ENCODE measurements around the gene CDK19.
"Not testable (repeated sequence)": the region's sequence is repeated elsewhere in the genome, so short reads cannot be mapped to it uniquely, and the experiment has no call there.

Gene CDK19
- 25.0 reads per million, percentile 52 among the genes with 10 or more reads in this experiment for total RNA-seq

DNA sequence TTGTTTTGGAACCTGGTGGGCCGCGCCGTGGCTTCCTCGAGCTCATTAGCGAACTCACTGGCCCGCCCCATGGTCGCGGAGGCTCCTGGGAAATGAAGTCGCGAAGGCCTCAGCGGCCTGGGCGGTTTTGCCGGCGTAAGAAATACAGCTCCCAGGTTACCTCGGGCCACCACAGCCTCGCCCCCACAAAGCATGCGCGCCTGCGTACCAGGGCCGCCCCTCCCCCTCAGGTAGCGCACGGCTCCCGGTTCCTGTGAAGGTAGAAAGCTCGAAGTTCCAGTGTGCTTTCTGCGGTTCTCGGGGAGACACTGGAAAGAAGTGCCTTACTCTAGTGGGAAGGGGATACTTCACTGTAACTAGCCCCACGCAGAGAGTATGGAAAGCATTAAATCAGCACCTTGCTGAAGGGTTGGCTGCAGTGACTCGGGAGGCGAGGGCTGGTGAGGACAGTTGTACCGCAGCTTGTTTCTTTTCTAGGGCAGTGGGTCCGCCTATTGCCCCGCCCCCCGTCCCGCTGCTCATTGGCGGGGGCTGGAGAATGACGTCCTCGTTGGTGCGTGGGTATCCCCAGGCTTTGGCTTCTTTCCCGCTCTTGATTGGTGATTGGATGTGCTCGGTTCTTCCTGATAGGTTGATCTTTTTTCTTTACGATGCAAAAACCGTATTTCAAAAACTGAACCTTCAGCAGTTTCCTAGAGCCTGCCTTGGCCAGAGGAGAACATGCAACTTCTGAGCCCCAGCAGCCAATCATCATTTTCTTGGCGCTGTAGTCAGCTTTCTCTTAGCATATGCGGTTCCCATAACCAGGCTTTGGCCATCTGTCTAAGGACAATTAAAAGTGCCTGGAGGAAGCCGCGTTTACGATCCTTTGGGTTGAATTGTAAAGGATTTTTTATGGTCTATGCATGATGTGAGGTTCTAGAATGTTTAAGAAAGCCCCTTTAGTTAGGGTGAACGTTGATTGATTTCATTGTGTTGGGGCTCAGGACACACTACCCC, at the start of gene CDK19:
Gene CDK19, minus strand, starts transcription at position 59 of the 999 bp plus-strand sequence. CDS start 333 bp downstream, outside the sequence.
- peak; percentile 97 for DNase-seq

- no peak for DNase-seq
These were observed 49.6 kb upstream of the CDK19 start for GRCh38 chr6:110864824-110865223.

- no peak for DNase-seq
These were observed 44.1 kb upstream of the CDK19 start for GRCh38 chr6:110859335-110859792.

GRCh38 chr6:110858562-110859214, 43.4 kb upstream of the CDK19 start:
- DNase-seq = no peak

DNA sequence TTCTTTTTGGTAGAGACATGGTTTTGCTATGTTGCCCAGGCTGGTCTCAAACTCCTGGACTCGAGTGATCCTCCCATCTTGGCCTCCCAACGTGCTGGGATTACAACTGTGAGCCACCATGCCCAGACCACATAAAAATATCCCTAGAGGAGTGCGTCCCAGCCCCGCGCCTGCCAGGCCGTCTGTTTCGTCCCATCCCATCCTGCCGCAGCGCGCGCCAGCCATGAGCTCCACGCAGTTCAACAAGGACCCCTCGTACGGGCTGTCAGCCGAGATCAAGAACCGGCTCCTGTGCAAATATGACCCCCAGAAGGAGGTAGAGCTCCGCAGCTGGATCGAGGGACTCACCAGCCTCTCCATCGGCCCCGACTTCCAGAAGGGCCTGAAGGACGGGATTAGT, 42.7 kb upstream of the CDK19 start:
- DNase-seq = no peak

- DNase-seq = no peak
These were observed 41.0 kb upstream of the CDK19 start for GRCh38 chr6:110856296-110856695.

DNA sequence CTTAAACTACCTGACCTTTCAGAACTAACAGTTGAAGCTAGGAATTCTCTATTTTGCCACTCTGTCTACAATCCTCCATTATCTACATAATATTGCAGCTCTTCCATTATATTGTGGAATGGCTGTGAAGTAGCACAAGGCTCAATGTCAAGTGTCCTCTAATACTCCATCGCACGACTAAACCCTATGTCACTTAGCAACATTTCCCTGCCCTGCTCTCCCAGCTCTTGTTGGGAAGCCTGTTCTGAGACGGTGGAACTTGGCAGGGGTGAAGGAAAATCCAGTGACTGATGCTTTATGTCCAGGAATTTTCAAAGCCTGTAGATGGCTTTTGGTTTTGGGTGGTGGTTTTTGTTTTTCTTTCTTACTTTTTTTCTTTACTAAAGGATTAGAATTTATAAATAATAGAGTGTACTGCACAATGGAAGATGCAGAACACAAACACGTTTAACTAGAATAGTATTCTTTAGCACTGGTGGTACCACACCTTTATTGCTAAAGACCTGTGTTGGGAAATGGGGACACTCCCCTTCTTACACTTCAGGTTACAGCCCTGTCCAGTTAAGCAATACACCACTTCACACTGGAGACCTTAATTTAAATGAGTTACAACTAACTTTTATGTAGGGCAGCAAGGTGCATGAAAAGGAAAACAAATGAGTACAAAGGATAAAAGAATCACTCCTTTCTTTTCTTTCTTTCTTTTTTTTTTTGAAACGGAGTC, 38.6 kb upstream of the CDK19 start:
- DNase-seq = no peak

- DNase-seq = no peak
These were observed 37.5 kb upstream of the CDK19 start for GRCh38 chr6:110852773-110853172.

- no peak for DNase-seq
These were observed 34.5 kb upstream of the CDK19 start for GRCh38 chr6:110849781-110850180.

GRCh38 chr6:110841266-110841665, 26.0 kb upstream of the CDK19 start:
- DNase-seq = no peak

- not testable (repeated sequence) for DNase-seq
These were observed 20.5 kb upstream of the CDK19 start for GRCh38 chr6:110835751-110836150.

GRCh38 chr6:110833831-110834230, 18.6 kb upstream of the CDK19 start:
- no peak for DNase-seq

- no peak for DNase-seq
These were observed 16.1 kb upstream of the CDK19 start for GRCh38 chr6:110831405-110831804.

- DNase-seq = no peak
These were observed 13.1 kb upstream of the CDK19 start for GRCh38 chr6:110828396-110828795.

GRCh38 chr6:110826236-110827129, 11.2 kb upstream of the CDK19 start:
- no peak for DNase-seq

- no peak for DNase-seq
These were observed 7.9 kb upstream of the CDK19 start for GRCh38 chr6:110823146-110823545.

DNA sequence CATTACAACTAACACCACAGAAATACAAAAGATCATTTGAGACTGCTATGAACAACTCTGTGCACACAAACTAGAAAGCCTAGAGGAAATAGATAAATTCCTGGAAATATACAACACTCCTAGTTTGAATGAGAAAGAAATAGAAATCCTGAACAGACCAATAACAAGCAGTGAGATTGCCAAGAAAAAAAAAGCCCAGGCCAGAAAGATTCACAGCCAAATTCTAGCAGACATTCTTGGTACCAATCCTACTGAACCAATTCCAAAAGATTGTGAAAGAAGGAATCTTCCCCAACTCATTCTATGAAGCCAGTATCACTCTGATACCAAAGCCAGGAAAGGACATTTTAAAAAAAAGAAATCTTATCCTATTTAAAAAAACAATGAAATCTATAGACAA, 7.0 kb upstream of the CDK19 start:
- no peak for DNase-seq

- DNase-seq = no peak
These were observed 1.4 kb upstream of the CDK19 start for GRCh38 chr6:110816677-110817076.

DNA sequence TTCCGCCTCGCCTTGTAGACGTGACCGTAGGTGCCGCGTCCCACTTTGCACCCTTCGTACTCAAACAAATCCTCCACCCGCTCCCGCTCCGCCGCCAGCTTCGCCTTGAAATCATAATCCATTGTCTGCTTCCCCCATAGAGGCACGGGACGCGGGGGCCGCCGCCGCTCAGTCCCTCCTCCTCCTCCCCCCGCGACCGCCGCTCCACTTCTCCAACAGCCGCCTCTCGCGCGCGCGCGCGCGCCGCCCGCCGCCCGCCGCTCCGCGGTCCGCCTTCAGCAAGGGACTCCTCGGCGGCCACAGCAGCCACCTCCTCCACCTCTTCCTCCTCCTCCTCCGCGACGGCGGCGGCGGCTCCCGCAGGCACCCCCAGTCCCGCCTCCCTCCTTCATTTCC, 256 bp downstream of the CDK19 start:
- DNase-seq = no peak

DNA sequence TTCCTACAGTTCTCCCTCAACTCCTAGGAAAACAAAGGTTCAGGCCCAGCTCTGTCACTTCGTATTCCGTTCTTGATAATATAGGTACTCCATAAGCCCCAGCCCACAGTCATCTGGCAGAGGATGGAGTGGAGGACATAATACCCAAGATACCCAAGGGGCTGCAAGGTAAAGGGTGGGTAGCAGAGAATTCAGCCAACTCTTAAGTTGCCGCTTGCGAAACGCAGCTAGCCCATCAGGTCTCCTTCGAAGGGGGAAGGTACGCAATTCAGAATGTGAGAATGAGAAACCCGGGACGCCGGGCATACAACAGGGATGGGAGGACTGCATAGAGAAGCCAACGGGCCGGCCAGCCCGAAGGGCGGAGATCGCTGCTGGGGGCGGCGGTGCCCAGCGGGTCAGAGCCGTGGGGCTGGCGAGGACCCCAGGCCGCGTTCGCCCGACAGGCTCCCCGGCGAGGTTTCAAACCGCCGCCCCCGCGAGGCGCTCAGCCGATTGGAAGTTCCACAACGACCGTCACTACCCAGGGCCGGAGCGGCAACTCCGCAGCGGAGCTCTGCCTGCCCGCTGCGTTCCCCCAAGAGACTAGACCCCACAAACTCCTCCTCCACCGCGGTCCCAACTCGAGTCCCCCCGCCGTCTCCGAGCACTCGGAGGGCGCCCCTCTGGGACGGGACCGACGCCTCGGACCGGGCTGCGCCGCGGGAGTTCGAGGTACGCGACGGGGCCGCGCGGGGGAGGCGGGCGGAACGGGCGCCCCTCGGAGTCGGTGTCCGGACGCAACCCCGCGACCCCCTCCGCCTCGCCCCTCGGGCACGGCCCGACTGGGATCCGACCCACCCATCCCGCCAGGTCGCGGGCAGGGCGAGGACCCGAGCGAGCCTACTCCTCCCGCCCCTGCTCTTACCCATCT, 911 bp downstream of the CDK19 start:
- DNase-seq = peak; percentile 38
